ENCODE data around the gene PKP4.

DNA sequence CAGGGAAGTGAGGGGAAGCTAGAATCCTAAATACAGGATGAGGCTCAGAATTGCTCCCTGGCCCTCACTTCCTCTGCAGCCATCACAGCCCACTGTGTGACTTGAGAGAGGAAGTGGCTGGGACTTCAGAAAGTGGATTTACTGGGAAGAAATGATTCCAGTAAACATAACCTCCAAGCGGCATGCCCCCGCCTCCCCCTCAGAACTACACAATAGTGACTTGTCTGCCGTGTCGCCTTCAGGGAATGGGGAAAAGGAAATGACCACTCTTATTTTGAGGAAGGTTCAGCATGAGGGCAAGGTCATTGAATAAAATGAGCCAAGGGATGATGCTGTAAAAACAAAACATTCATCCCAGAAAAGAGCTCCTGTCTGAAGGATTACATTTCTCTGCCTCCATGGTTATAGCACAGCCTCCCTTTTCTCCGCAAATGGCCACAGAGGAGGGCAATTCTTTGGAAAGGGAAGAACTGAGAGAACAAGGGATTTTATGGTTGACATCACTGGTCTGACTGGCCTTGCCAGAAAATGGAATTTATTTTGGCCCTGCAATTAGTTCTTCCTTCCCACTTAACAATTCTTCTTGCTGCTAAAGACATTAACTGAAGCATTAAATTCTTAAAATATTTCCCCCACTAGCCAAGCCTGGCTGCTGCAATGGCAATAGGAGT, 259.5 kb downstream of the PKP4 start:
- TF ChIP-seq, protein P1, sequence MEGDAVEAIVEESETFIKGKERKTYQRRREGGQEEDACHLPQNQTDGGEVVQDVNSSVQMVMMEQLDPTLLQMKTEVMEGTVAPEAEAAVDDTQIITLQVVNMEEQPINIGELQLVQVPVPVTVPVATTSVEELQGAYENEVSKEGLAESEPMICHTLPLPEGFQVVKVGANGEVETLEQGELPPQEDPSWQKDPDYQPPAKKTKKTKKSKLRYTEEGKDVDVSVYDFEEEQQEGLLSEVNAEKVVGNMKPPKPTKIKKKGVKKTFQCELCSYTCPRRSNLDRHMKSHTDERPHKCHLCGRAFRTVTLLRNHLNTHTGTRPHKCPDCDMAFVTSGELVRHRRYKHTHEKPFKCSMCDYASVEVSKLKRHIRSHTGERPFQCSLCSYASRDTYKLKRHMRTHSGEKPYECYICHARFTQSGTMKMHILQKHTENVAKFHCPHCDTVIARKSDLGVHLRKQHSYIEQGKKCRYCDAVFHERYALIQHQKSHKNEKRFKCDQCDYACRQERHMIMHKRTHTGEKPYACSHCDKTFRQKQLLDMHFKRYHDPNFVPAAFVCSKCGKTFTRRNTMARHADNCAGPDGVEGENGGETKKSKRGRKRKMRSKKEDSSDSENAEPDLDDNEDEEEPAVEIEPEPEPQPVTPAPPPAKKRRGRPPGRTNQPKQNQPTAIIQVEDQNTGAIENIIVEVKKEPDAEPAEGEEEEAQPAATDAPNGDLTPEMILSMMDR (IDR thresholded peaks at IDR 0.05; ENCODE audit: poor library complexity, severe bottlenecking) = no peak
- no peak for TF ChIP-seq SMC3 (conservative IDR thresholded peaks at IDR 0.05; ENCODE audit: poor library complexity)
- TF ChIP-seq, protein P2, sequence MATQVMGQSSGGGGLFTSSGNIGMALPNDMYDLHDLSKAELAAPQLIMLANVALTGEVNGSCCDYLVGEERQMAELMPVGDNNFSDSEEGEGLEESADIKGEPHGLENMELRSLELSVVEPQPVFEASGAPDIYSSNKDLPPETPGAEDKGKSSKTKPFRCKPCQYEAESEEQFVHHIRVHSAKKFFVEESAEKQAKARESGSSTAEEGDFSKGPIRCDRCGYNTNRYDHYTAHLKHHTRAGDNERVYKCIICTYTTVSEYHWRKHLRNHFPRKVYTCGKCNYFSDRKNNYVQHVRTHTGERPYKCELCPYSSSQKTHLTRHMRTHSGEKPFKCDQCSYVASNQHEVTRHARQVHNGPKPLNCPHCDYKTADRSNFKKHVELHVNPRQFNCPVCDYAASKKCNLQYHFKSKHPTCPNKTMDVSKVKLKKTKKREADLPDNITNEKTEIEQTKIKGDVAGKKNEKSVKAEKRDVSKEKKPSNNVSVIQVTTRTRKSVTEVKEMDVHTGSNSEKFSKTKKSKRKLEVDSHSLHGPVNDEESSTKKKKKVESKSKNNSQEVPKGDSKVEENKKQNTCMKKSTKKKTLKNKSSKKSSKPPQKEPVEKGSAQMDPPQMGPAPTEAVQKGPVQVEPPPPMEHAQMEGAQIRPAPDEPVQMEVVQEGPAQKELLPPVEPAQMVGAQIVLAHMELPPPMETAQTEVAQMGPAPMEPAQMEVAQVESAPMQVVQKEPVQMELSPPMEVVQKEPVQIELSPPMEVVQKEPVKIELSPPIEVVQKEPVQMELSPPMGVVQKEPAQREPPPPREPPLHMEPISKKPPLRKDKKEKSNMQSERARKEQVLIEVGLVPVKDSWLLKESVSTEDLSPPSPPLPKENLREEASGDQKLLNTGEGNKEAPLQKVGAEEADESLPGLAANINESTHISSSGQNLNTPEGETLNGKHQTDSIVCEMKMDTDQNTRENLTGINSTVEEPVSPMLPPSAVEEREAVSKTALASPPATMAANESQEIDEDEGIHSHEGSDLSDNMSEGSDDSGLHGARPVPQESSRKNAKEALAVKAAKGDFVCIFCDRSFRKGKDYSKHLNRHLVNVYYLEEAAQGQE (IDR thresholded peaks at IDR 0.05; ENCODE audit: borderline replicate concordance) = no peak
- TF ChIP-seq EZH2 (IDR thresholded peaks at IDR 0.05; ENCODE audit: borderline replicate concordance, insufficient read depth, low read length, poor library complexity, severe bottlenecking) = no peak
- TF ChIP-seq TAF1 (IDR thresholded peaks at IDR 0.05; ENCODE audit: low read depth) = no peak
- TF ChIP-seq RAD21 (conservative IDR thresholded peaks at IDR 0.05) = no peak
